HG03135 (cell line): Measurements from ENCODE around the gene ITGBL1.

Experiments
- ATAC-seq: cut with Tn5 transposase; IDR thresholded peaks from one replicate; pipeline ENCODE4 v1.9.1; 2021; ENCODE audit warnings: mild to moderate bottlenecking, moderate library complexity; ENCODE audit not compliant: unreplicated experiment

Gene ITGBL1

GRCh38 chr13:101449790-101450748, 2.4 kb upstream of the ITGBL1 start:
- no peak for ATAC-seq

DNA sequence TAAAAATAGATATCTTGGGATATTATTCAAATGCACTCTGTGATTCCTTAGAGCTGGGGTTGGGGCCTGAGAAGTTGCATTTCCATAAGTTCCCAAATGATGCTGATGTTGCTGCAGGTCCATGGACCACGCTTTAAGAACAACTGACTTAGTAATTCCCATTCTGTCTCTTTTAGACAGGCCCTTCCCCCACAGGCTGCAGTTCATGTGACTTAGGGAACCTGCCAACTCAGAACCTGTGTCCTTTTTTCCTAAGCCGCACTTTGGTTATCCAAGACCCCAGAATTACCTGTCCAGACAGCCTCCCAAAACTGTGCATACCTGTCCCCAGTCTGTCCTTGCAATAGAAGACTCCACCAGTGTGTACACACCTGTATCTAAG, 1.7 kb upstream of the ITGBL1 start:
- no peak for ATAC-seq

GRCh38 chr13:101451641-101452040, 834 bp upstream of the ITGBL1 start:
- no peak for ATAC-seq

DNA sequence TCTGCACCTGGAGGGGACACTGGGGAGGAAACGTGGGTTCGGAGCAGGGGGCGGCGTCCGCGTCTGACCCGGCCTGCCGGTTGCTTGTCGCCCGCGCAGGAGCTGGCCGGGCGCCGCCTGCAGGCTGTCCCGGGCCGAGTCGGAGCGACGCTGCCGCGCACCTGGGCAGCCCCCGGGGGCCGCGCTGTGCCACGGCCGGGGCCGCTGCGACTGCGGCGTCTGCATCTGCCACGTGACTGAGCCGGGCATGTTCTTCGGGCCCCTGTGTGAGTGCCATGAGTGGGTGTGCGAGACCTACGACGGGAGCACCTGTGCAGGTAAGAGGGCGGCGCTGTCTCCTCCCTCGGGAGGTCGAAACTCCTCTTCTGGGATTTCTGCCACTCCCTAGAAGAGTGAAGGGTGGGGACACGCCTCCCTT, 1.3 kb downstream of the ITGBL1 start:
- no peak for ATAC-seq

- ATAC-seq: no peak
Measured at GRCh38 chr13:101454767-101455166, 2.3 kb downstream of the ITGBL1 start.

DNA sequence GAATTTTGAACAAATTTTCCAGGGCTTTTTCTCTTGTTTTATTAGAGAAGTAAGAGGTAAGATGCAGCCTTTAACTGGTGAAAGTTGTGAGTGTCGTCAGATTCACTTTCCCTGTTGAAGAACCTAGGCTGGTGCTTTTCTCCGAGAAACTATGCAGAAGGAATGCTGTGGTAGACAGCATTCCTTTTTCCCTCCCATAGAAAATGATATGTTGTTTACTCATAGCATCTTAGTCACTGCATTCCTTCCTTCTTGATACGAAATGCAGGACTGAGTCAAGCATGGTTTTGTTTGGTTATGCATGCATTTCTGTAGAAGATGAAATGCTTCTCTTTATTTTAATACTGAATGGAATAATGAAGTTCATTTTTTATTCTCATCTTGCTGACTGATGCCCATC, 3.4 kb downstream of the ITGBL1 start:
- ATAC-seq: no peak

- ATAC-seq: no peak
Measured at GRCh38 chr13:101457176-101457575, 4.7 kb downstream of the ITGBL1 start.

- ATAC-seq: no peak
Measured at GRCh38 chr13:101465877-101466276, 13.4 kb downstream of the ITGBL1 start.

GRCh38 chr13:101467415-101467814, 14.9 kb downstream of the ITGBL1 start:
- no peak for ATAC-seq

DNA sequence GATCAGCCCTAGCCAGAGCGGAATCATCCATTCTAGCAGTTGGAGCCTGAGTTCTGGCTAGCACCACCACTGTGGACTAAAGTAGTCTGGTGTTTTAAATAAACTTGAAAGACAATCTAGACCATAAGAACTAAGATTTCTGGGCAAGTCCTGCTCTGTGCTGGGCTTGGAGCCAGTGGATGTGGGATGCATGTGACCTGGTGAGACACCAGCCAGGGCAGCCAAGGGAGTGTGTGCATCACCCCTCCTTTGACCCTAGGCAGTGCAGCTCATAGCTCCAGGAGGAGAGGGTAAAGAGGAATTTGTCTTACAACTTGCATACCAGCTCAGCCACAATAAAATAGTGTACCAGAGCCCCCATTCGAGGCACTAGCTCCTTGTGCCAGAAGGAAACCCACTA, 21.0 kb downstream of the ITGBL1 start:
- no peak for ATAC-seq

DNA sequence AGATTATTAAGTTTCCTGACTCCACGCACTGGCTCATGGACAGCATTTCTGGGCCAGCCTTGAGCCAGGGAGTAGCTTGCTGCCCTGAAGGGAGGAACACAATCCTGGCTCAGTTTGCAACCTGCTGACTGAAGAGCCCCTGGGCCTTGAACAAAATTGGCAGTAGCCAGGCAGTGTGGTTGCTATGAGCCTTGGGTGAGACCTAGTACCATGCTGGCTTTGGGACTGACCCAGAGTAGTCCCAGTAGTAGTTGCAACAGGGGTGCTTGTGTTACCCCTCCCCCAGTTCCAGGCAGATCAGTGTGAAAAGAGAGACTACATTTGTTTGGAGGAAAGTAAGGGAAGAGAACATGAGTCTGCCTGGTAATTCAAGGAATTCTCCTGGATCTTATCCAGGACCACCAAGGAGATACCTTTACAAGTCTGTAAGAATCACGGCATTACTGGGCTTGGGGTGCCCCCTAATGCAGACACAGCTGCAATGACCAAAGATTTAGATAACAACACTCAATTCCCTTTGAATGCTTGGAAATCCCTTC, 22.0 kb downstream of the ITGBL1 start:
- ATAC-seq: no peak

DNA sequence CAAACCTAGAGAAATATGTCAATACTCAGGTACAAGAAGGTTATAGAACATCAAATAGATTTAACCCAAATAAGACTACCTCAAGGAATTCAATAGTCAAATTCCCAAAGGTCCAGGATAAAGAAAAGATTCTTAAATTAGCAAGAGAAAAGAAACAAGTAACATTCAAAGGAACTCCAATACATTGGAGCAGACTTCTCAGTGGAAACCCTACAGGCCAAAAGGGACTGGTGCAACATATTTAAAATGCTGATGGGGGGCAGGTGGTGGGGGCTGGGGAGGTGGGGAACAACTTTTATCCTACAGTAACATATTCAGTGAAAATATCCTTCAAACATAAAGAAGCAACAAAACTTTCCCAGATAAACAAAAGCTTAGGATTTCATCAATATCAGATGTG, 23.1 kb downstream of the ITGBL1 start:
- no peak for ATAC-seq

DNA sequence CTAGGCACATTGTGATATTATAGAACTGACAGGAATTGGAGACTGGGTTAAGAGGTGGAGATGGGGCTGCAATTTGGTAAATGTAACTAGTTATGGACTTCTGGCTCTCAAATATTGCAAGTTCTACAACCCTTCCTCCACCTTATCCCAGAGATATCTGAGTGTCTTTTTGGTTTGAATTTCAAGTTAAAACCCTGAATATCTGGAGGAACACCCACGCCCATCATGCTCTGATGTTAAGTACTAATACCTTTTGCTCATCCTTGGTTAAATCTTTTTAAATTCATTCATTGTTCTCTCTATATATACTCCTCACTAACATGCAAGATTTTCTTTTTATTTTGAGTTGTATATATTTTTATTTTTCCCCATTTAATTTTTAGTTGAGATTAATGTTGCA, 28.9 kb downstream of the ITGBL1 start:
- no peak for ATAC-seq

- ATAC-seq: no peak
Measured at GRCh38 chr13:101486708-101487437, 34.4 kb downstream of the ITGBL1 start.

DNA sequence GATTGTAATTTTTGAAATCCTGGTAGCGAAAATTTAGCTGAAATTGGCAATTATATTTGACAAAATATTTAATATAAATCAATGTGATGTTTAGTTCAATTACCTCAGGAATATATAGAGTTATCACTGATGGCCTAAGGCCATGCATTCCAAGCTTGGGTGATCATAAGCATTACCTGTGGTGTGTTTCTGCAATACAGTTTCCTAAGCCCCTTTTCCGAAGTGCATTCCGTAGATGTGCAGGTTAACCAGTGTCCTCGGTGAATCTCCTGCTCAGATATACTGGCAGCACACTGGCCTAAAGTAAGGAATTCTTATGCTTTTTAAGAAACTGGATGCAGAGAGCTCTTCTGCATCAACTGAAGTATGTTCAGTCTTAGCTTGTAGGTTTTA, 35.0 kb downstream of the ITGBL1 start:
- no peak for ATAC-seq

- no peak for ATAC-seq
Measured at GRCh38 chr13:101488734-101489133, 36.3 kb downstream of the ITGBL1 start.

GRCh38 chr13:101489643-101490405, 37.3 kb downstream of the ITGBL1 start:
- ATAC-seq: no peak

DNA sequence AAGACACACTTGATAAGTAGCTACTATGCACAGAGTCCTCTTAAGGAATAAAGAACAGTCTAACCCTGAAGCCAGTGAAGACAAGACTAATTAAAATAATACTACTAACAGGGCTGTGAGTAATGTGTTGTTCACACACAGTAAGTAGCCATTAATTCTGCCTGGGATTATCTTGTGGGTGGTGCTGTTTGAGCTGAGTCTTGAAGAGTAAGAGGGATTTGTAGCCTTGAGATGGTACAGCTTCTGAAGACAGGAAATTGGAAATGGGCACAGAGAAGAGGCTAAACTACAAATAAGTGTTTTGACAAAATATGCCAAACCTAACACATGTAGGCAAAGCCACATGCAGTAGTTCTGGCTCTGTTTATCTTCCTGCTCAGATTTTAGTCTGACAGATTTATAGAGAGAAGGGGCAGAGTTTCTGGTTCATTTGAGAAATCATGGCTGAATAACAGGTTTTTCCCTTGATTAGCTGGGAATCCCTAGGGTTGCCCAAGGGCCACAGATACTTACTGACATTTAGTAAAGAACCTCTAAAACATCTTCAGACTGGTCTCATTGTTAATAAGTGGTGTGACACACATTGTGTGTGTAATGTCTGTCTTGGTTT, 38.0 kb downstream of the ITGBL1 start:
- ATAC-seq: no peak

DNA sequence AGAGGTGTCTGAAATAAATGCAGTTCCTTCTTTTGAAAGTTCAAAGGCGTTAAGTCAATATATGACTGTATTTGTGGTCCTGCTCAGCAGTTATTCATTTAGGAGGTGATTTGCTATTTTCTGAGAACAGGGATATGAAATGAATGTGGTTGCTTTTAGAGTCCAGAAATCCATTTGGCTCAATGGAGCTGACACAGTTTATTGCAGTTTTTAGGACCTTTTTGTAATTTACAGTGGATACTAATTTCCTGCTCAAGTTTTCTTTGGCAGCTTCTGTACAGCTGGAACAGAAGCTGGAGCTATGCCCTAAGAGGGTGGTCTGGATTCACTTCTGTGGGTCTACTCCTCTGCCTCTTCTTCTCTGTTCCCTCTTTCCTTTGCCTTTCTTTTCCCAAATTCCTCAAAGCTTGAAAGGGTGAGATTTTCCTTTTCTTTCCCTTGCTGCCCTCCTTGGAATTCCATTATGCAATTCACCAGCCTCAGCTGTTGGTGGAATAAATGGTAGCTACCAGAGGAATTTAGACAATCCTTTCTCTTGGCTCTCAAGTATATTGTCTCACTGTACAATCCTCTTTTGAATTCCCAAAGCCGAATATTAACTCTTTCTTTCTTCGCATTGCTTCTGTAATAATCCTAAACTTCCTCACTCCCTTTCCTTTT, 39.9 kb downstream of the ITGBL1 start:
- ATAC-seq: no peak

DNA sequence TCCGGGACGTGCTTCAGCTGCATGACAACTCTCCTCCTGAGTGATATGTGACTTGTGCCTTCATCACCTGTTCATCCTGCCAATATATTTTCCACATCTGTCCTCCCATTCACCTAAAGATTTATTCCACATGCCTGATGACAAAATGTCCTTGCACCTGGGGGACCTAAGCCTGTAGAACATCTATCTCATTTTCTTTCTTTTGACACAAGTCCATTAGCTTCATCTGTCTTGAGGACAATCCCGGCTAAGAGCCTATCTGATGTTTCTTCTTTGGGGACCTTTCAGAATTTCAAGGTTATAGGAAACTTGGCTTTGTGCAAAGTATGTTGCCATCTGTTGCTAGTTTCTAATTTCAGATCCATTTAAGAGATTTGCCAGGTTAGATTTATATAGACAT, 41.1 kb downstream of the ITGBL1 start:
- ATAC-seq: no peak
